ENCODE results near the gene CXorf65. TPM values are rescaled to one million over a fixed set of nuclear protein-coding genes. Genes with fewer than 3 reads are reported as not detected.
A peak's percentile ranks its signal among the peaks of the same experiment; 100 is the strongest.

The CXorf65 gene
- total RNA-seq, 1 experiment from 2014 or later = not detected

- CTCF ChIA-PET = interaction anchor here (0.6 kb wide), 1 partner anchor 959 kb away, joined by 3 read pairs; no protein-coding TSS in a partner anchor
- POLR2A ChIA-PET (ENCODE audit: low non-redundant PET) = no interaction called here
- BruUV-seq (replicated peaks) = no TSS peak
- H3K9me3 ChIP-seq (ENCODE audit: low read depth, low read length, poor library complexity, severe bottlenecking) = no peaks in the 10 kb centered on the region
- H3K36me3 ChIP-seq (ENCODE audit: insufficient read depth, low read length, poor library complexity, severe bottlenecking) = peaks cover 30% of the 10 kb centered on the region
- no peak overlapping the region for H3K27ac ChIP-seq (ENCODE audit: low read depth, low read length, poor library complexity, severe bottlenecking)
- no peaks in the 10 kb centered on the region for H3K4me1 ChIP-seq (ENCODE audit: insufficient read depth, low read length, poor library complexity, severe bottlenecking)
- H3K27me3 ChIP-seq (replicated peaks; ENCODE audit: insufficient read depth, low read depth, low read length, poor library complexity) = no peaks in the 10 kb centered on the region
- no peak for DNase-seq (ENCODE audit: low spot score)
- TF ChIP-seq CTCF (conservative IDR thresholded peaks at IDR 0.05; ENCODE audit: low read depth, low read length) = no peak
- no peak for TF ChIP-seq EZH2 (IDR thresholded peaks at IDR 0.05; ENCODE audit: borderline replicate concordance, low read depth, low read length, poor library complexity, severe bottlenecking)
- intact Hi-C loops (cut with micrococcal nuclease; ENCODE audit: unreplicated experiment) = no loop called here
- H3K4me3 ChIP-seq (ENCODE audit: low read depth, low read length, poor library complexity, severe bottlenecking) = no peak overlapping the region
Measured at GRCh38 chrX:71131510-71131909, 25.0 kb upstream of the CXorf65 start.

- peak; percentile 90 for TF ChIP-seq CTCF (conservative IDR thresholded peaks at IDR 0.05; ENCODE audit: low read depth, low read length)
- no peak for TF ChIP-seq EZH2 (IDR thresholded peaks at IDR 0.05; ENCODE audit: borderline replicate concordance, low read depth, low read length, poor library complexity, severe bottlenecking)
- Histone ChIP-seq H3K4me1 (ENCODE audit: insufficient read depth, low read length, poor library complexity, severe bottlenecking) (no peaks in the 10 kb centered on the region), H3K27ac (ENCODE audit: low read depth, low read length, poor library complexity, severe bottlenecking) (no peak overlapping the region), H3K9me3 (ENCODE audit: low read depth, low read length, poor library complexity, severe bottlenecking) (no peaks in the 10 kb centered on the region), H3K36me3 (ENCODE audit: insufficient read depth, low read length, poor library complexity, severe bottlenecking) (peaks cover 32% of the 10 kb centered on the region), H3K4me3 (ENCODE audit: low read depth, low read length, poor library complexity, severe bottlenecking) (no peak overlapping the region), H3K27me3 (replicated peaks; ENCODE audit: insufficient read depth, low read depth, low read length, poor library complexity) (no peaks in the 10 kb centered on the region)
- ChIA-PET CTCF (interaction anchor here (0.6 kb wide), 1 partner anchor 66 kb away, joined by 3 read pairs; no protein-coding TSS in a partner anchor), POLR2A (ENCODE audit: low non-redundant PET) (interaction anchor here (0.6 kb wide), 1 partner anchor 103 kb away, joined by 6 read pairs; no protein-coding TSS in a partner anchor)
- TSS peak; percentile 18 for BruUV-seq (replicated peaks)
- DNase-seq (ENCODE audit: low spot score) = peak; percentile 66
- intact Hi-C loops (cut with micrococcal nuclease; ENCODE audit: unreplicated experiment) = no loop called here
Measured at GRCh38 chrX:71128915-71129765, 22.6 kb upstream of the CXorf65 start.

DNA sequence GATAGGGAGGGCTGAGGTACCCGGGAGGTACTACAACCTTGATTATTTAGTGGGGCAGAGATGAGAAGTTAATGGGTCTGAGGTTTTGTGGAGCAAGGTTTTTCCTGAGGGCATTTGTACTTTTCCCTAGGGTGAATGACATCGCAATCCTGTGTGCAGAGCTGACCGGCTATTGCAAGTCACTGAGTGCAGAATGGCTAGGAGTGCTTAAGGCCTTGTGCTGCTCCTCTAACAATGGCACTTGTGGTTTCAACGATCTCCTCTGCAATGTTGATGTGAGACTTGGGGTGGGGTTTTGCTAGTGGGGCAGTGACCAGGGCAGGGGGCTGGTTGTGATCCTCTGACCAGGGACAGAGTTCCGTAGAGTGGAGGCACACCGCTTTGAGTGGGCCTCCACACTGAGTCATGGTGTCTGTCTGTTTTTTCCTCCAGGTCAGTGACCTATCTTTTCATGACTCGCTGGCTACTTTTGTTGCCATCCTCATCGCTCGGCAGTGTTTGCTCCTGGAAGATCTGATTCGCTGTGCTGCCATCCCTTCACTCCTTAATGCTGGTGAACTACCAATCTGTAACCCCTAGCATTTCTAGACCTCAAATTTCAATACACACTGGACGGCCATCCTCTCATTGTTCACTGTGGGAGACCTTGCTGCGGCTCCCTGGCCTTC is 21.8 kb upstream of the CXorf65 start:
- Histone ChIP-seq H3K27ac (ENCODE audit: low read depth, low read length, poor library complexity, severe bottlenecking) (no peak overlapping the region), H3K36me3 (ENCODE audit: insufficient read depth, low read length, poor library complexity, severe bottlenecking) (peaks cover 32% of the 10 kb centered on the region), H3K27me3 (replicated peaks; ENCODE audit: insufficient read depth, low read depth, low read length, poor library complexity) (no peaks in the 10 kb centered on the region), H3K4me1 (ENCODE audit: insufficient read depth, low read length, poor library complexity, severe bottlenecking) (no peaks in the 10 kb centered on the region), H3K9me3 (ENCODE audit: low read depth, low read length, poor library complexity, severe bottlenecking) (no peaks in the 10 kb centered on the region), H3K4me3 (ENCODE audit: low read depth, low read length, poor library complexity, severe bottlenecking) (no peak overlapping the region)
- intact Hi-C loops (cut with micrococcal nuclease; ENCODE audit: unreplicated experiment) = no loop called here
- TF ChIP-seq EZH2 (IDR thresholded peaks at IDR 0.05; ENCODE audit: borderline replicate concordance, low read depth, low read length, poor library complexity, severe bottlenecking) (no peak), CTCF (conservative IDR thresholded peaks at IDR 0.05; ENCODE audit: low read depth, low read length) (no peak)
- POLR2A ChIA-PET (ENCODE audit: low non-redundant PET) = interaction anchor here (0.6 kb wide), 1 partner anchor 102 kb away, joined by 6 read pairs; no protein-coding TSS in a partner anchor
- CTCF ChIA-PET = interaction anchor here (0.6 kb wide), 1 partner anchor 65 kb away, joined by 3 read pairs; no protein-coding TSS in a partner anchor
- BruUV-seq (replicated peaks) = no TSS peak
- no peak for DNase-seq (ENCODE audit: low spot score)

Data from A673 (cell line).